Activated gamma-delta T cell (primary cell): ENCODE results near the gene MIEF1.
"Not testable (repeated sequence)": the region's sequence is repeated elsewhere in the genome, so short reads cannot be mapped to it uniquely, and the experiment has no call there.

Experiments
- DNase-seq: peaks from one replicate; lab custom pipeline; 2025; lab: John Stamatoyannopoulos, UW

MIEF1 gene

GRCh38 chr22:39512026-39512425, 9.9 kb downstream of the MIEF1 start:
- DNase-seq: no peak

GRCh38 chr22:39513791-39514190, 11.7 kb downstream of the MIEF1 start:
- DNase-seq: no peak

GRCh38 chr22:39514373-39514973, 12.4 kb downstream of the MIEF1 start:
- DNase-seq: no peak

GRCh38 chr22:39515266-39516050, 13.4 kb downstream of the MIEF1 start:
- no peak for DNase-seq

GRCh38 chr22:39517470-39517869, 15.4 kb downstream of the MIEF1 start:
- DNase-seq: no peak

- no peak for DNase-seq
Observed at GRCh38 chr22:39518144-39518786, 16.2 kb downstream of the MIEF1 start.

- no peak for DNase-seq
Observed at GRCh38 chr22:39518996-39519680, 17.0 kb downstream of the MIEF1 start.

- DNase-seq: peak; percentile 84
Observed at GRCh38 chr22:39519681-39520225, 17.7 kb downstream of the MIEF1 start.

GRCh38 chr22:39520226-39521105, 18.4 kb downstream of the MIEF1 start, which contains the start of gene ATF4:
Gene ATF4, plus strand, starts transcription at chr22:39520562. Its CDS starts 884 bp downstream, at chr22:39521446.
- DNase-seq: peak; percentile 79

- not testable (repeated sequence) for DNase-seq
Observed at GRCh38 chr22:39521106-39521885, 19.2 kb downstream of the MIEF1 start.

- DNase-seq: not testable (repeated sequence)
Observed at GRCh38 chr22:39522091-39522490, 20.0 kb downstream of the MIEF1 start.

- DNase-seq: no peak
Observed at GRCh38 chr22:39522567-39523300, 20.6 kb downstream of the MIEF1 start.

- DNase-seq: no peak
Observed at GRCh38 chr22:39524089-39524752, 22.1 kb downstream of the MIEF1 start.

GRCh38 chr22:39524753-39525657, 22.9 kb downstream of the MIEF1 start:
- no peak for DNase-seq

GRCh38 chr22:39525658-39525975, 23.5 kb downstream of the MIEF1 start:
- no peak for DNase-seq

GRCh38 chr22:39526736-39527171, 24.7 kb downstream of the MIEF1 start:
- DNase-seq: no peak

GRCh38 chr22:39527481-39527961, 25.4 kb downstream of the MIEF1 start:
- no peak for DNase-seq
